Posterior vena cava (tissue), 2 donors: ENCODE measurements around the gene SCAP. TPM values are rescaled to one million over a fixed set of nuclear protein-coding genes. Genes with fewer than 3 reads are reported as not detected.
A peak's percentile ranks its signal among the peaks of the same experiment; 100 is the strongest.
"Not testable (repeated sequence)": the region's sequence is repeated elsewhere in the genome, so short reads cannot be mapped to it uniquely, and the experiment has no call there.

Experiments
- DNase-seq: peaks from one replicate; pipeline ENCODE4 v3.0.0-alpha.2; 2020; ENCODE audit warnings: low spot score
- intact Hi-C, 2 donors: fragments of 100-400 bp; cut with DNase I; formaldehyde crosslinking; loops; one replicate each; pipeline versions ENCODE4 v1.14.1 to v1.14.2; 2022 to 2023
- total RNA-seq, 2 donors: library from RNA; stranded (reverse); fragmentation: NEBNext Ultra II Directional; extraction: Animal tissue kit (Norgen Biotek cat#: 25700); gene quantifications; one replicate each; pipeline ENCODE4 v1.2.1, GENCODE V29; 2021
- donor health status: DM: yes; HTN: yes; CAD: no.
- donor health status: DM: yes; HTN: yes; CAD: no.

SCAP gene
- total RNA-seq, 2 donors from 2014 or later, result 49.8 to 50.8 TPM

- peak; percentile 100 for DNase-seq
- intact Hi-C loops, result no loop called here
Measured at GRCh38 chr3:47380601-47381316, 95.0 kb downstream of the SCAP start, which contains the start of gene PTPN23. TSS of gene PTPN23 (plus strand) at chr3:47381021. CDS start at chr3:47381097, 76 bp downstream.

DNA sequence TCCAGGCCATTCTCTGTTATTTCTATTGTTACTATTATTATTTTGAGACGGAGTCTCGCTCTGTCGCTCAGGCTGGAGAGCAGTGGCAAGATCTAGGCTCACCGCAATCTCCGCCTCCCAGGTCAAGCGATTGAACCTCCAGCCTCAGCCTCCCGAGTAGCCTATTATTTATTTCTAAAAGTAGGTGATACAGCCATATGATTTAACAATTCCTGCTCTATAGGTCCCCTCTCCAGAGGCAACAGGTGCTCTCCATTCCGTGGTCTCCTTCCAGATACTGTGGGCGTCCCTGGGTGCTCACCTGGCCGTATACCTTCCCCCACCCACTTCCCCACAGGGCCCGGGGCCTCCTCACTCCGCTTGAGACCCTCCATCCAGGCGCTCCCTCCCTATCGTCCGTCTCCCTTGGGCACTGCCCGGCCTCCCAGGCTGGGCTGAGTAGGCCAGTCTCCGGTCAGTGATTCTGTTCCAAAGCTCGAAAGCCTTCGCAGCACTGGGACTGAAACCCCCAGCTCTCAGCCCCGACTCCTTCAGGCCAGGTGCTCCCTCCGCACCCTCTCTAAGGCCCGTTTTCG, 95.6 kb downstream of the SCAP start:
- DNase-seq, result no peak
- intact Hi-C loops, result no loop called here

DNA sequence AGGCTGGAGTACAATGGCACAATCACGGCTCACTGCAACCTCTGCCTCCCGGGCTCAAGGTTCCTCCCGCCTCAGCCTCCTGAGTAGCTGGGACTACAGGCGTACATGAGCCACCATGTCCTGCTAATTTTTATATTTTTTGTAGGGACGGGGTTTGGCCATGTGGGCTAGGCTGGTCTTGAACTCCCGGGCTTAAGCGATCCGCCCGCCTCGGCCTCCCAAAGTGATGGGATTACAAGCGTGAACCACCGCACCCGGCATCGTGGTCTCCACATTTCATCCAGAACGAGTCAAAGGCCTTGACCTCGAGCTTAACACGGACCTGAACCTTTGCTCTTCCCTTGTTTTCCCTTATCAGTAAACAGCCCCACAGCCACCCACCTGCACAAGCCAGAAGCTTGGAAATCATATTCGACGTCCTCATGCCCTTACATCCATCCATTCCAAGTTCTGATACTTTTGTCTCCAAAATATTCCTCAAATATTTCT, 96.3 kb downstream of the SCAP start:
- intact Hi-C loops, result loop anchor here in 1 of 2 donors (5.0 kb wide), 1 partner anchor 1192 kb away; no protein-coding TSS in a partner anchor
- DNase-seq, result no peak

DNA sequence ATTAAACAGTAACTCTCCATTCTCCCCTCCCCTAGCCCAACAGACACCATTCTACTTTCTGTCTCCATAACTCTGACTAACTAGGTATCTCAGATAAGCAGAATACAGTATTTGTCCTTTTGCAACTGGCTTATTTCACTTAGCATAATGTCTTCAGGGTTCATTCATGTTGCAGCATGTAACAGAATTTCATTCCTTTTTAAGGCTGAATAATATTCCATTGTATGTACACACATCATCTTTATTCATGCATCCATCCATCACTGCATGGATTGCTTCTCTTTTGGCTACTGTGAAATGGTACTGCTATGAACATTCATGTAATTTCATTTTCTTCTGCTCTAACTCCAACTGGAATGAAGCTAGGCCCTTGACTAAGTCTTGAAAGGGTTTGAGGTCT, 96.9 kb downstream of the SCAP start:
- no peak for DNase-seq
- intact Hi-C loops, result loop anchor here in 1 of 2 donors (5.0 kb wide), 1 partner anchor 1192 kb away; no protein-coding TSS in a partner anchor

- DNase-seq, result peak; percentile 62
- intact Hi-C loops, result loop anchor here in 1 of 2 donors (5.0 kb wide), 1 partner anchor 1190 kb away; no protein-coding TSS in a partner anchor
Measured at GRCh38 chr3:47377186-47377585, 98.6 kb downstream of the SCAP start.

- intact Hi-C loops, result loop anchor here in 1 of 2 donors (5.0 kb wide), 1 partner anchor 1189 kb away; no protein-coding TSS in a partner anchor
- DNase-seq, result no peak
Measured at GRCh38 chr3:47376393-47376792, 99.3 kb downstream of the SCAP start.

DNA sequence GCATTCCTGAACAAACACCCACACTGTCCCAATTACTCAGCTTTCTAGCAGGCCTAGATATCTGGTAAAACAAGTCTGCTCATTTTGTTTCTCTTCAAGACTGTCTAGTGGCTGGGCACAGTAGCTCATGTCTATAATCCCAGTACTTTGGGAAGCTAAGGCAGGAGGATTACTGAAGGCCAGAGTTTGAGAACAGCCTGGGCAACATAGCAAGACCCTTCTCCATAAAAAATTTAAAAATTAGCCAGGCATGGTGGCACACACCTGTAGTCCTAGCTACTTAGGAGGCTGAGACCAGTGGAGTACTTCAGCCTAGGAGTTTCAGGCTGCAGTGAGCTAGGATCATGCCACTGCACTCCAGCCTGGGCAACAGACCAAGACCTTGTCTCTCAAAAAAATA, 101.2 kb downstream of the SCAP start:
- intact Hi-C loops, result no loop called here
- no peak for DNase-seq

GRCh38 chr3:47370887-47371697, 104.6 kb downstream of the SCAP start:
- intact Hi-C loops, result no loop called here
- no peak for DNase-seq

DNA sequence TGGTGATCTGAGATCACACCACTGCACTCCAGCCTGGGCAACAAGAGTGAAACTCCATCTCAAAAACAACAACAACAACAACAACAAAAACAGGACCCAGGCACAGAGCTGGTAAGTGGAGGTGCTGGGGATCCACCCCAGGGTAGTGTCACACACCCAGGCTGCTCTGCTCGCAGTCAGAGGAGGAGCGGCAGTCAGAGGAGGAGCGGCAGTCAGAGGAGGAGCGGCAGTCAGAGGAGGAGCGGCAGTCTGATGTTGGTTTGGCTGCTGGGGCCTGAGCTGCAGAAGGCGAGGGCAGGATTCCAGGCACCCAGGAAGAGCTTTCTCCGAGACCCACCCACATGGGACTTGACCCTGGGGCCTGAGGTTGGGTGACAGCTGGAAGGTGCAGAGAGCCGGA, 105.7 kb downstream of the SCAP start:
- DNase-seq, intact Hi-C loops: not testable (repeated sequence)

DNA sequence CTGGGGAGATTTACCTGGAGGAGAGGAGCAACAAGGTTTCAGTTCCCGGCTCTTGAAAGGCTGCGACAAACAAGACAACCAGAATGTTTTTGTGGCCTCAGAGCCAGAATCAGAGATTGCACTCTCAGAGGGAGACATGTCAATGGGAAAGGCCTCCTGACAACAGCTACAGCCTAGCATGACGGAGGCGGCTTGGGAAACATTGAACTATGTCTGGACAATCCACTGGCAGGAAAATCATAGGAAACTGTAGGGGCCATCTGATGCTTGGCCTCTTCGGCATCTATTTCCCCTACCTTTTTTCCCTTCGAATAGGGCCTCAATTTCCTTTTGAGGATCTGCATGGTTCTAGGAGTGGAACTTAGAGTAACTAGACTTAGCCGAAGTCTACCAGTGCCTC, 108.1 kb downstream of the SCAP start:
- intact Hi-C loops, result no loop called here
- DNase-seq, result no peak

DNA sequence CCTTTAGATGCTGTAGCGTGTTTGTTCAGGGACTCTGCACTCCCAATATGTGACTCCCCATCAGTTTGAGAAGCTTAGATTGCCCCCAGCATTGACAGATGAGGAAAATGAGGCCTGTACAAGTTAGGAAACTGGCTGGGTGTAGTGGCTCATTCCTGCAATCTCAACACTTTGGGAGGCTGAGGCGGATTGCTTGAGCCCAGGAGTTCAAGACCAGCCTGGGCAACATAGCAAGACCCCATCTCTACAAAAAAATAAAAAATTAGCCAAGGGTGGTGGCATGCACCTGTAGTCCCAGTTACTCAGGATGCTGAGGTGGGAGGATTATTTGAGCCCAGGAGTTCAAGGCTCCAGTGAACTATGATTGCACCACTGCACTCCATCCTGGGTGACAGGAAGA, 108.9 kb downstream of the SCAP start:
- DNase-seq, result no peak
- intact Hi-C loops, result no loop called here

DNA sequence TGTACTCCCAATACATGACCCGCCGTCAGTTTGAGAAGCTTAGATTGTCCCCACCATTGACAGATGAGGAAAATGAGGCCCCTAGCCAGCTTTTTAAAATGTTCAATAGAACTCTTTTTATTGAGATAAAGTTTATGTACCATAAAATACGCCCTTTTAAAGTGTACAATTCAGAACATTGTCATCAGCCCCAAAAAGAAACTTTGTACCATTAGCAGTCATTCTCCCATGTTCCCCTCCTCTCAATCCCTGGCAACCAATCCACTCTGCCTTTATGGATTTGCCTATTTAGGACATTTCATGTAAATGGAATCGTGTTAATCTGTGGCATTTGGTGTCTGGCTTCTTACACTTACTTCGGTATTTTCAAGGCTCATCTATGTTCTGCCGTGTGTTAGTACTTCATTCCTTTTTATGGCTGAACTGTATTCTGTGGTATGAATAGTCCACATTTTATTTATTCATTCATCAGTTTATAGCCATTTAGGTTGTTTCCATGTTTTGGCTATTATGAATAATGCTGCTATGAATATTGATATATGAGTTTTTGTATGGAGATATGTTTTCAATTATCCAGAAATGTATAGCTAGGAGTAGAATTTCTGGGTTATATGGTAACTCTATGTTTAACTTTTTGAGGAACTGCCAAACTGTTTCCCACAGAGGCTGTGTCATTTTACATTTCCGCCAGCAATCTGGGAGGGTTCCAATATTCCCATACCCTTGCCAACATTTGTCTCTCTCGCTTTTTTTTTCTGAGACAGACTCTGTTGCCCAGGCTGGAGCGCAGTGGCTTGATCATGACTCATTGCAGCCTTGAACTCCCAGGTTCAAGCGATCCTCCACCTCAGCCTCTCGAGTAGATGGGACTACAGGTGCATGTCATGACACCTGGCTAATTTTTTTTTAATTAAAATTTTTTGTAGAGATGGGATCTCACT, 110.3 kb downstream of the SCAP start:
- intact Hi-C loops, result no loop called here
- DNase-seq, result peak; percentile 34

Other genes starting within 250 kb of the SCAP start
- gene KIF9, start 193.1 kb downstream of the SCAP start, total RNA-seq, result 1 to 10 TPM; 4.7 to 5.6 TPM
- 10 to 100 TPM; 21.2 to 21.6 TPM for gene KLHL18, start 193.0 kb downstream of the SCAP start, total RNA-seq
- gene PTPN23, start 94.9 kb downstream of the SCAP start, total RNA-seq, result 10 to 100 TPM; 30.8 to 32.4 TPM
- gene ELP6, start 37.8 kb upstream of the SCAP start, total RNA-seq, result 10 to 100 TPM; 15.1 to 20.5 TPM
- gene CSPG5, start 102.9 kb upstream of the SCAP start, total RNA-seq, result 1 to 10 TPM in 1 of 2 donors, under 1 TPM in 1; 0.51 to 1.2 TPM